Renal cortical epithelial cell (primary cell): ENCODE data around the gene APOL1. TPM values are rescaled to one million over a fixed set of nuclear protein-coding genes. Genes with fewer than 3 reads are reported as not detected.
"Not testable (repeated sequence)": the region's sequence is repeated elsewhere in the genome, so short reads cannot be mapped to it uniquely, and the experiment has no call there.

Experiments
- DNase-seq: peaks from one replicate; pipeline ENCODE4 v3.0.0-alpha.2; 2011; ENCODE audit warnings: low read depth
- total RNA-seq: library from RNA; depleted of rRNA; stranded (reverse); fragments of >200 nt; gene quantifications from 2 replicates; pipeline ENCODE4 v1.2.3, GENCODE V29; 2014

Gene APOL1
- total RNA-seq, 1 donor from 2014 or later: 247 TPM

DNA sequence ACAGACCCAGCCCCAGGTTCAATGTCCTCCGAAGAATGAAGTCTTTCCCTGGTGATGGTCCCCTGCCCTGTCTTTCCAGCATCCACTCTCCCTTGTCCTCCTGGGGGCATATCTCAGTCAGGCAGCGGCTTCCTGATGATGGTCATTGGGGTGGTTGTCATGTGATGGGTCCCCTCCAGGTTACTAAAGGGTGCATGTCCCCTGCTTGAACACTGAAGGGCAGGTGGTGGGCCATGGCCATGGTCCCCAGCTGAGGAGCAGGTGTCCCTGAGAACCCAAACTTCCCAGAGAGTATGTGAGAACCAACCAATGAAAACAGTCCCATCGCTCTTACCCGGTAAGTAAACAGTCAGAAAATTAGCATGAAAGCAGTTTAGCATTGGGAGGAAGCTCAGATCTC is 14.1 kb downstream of the APOL1 start:
- no peak for DNase-seq

DNA sequence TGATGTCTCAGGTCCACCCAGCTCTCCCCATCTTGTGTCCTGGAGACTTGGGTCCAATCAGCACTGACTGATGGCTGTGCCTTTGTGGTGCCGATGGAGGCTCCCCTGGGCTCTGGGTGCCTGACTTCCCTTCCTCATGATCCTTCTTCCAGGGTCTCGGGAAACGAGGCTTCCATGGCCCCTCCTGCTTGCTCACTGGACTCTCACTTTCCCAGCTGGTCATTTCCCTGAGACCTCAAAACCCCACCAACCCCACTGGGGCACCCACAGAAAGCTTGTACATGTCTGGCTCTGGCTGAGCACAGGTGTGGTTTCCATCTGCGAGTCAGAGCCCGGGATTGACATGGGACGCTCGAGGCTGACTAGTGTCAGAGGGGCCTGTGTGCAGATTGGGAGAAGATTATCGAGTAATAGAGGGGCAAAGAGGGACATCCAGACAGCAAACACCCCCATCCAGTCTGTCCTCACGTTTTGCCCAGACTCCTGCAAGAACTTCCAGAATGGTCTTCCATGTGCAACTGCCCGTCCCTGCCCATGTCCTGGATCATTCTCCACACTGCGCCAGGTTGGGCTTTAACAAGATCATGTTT is 15.1 kb downstream of the APOL1 start:
- no peak for DNase-seq

DNA sequence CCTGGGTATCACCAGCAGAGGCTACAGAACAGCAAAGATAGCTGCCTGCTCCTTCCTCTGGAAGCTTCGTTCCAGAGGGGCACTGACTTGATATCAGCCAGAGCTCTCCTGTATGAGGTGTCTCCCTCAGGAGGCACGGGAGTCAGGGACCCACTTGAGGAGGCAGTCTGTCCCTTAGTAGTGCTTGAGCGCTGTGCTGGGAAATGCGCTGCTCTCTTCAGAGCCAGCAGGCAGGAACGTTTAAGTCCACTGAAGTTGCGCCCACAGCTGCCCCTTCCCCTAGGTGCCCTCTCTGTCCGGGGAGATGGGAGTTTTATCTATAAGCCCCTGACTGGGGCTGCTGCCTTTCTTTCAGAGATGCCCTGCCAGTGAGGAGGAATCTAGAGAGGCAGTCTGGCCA is 18.3 kb downstream of the APOL1 start:
- DNase-seq: not testable (repeated sequence)

DNA sequence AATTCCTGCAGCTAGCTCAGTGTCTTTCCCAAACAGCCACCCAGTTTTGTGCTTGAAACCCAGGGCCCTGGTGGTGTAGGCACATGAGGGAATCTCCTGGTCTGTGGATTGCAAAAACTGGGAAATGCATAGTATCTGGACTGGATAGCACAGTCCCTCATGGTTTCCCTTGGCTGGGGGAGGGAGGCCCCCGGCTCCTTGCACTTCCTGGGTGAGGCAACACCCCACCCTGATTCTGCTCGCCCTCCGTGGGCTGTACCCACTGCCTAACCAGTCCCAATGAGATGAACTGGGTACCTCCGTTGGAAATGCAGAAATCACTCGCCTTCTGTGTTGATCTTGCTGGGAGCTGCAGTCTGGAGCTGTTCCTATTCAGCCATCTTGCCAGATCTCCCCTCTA is 19.0 kb downstream of the APOL1 start:
- DNase-seq: not testable (repeated sequence)

DNA sequence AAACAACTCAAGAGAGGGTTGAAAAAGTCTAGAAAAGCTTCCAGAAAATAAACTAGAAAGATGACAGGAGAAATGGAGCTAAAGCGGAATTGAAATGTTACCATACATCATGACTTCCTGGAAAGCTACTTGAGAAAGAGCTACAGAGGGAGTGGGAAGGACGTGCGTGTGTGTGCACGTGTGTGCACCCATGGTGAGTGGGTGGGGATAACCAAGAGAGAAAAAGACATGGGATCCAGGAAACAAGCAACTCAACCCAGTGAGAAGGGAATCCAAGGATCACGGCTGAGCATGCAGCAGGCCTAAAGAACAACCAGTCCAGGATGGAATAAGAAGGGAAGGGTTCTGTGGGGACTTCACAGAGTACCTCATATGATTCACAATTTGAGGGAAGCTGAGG is 21.6 kb downstream of the APOL1 start:
- no peak for DNase-seq

DNA sequence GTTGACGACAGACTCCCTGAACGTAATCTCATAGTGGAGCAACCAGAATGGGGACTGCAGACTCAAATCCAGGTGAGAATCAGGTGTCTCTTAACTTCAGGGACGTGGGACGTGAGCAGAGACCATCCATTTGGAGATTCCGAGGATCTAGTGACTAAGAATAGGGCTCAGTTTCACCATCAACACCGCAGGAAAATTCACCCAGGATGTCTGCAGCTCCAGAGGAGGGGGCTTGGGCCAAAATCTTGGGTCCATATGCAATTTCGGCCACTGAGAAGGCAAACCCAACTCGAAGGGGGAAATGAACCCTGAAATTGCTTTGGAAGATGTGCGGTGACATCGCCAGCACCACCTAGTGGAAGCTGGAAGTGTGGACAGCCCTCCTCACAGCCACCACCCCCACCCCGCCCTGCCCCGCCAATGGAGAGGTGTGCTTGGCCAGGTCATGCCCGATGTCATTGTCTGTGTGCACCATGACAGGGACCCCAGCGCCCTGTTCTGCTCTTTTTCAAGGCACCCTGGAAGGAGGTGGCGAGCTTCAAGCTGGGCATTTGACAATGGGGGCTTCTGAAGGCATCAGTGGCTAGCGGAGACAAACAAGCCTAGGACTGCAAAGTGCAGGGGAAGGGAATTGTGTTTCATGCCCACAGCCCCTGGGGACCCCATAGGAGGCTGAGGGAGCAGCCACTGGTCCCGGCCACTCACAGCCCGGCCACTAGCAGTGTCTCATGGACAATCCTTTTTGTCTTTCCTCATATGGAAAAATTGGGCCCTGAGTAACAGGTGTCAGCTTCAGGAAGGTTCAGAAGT is 24.8 kb downstream of the APOL1 start:
- peak; percentile 57 for DNase-seq

DNA sequence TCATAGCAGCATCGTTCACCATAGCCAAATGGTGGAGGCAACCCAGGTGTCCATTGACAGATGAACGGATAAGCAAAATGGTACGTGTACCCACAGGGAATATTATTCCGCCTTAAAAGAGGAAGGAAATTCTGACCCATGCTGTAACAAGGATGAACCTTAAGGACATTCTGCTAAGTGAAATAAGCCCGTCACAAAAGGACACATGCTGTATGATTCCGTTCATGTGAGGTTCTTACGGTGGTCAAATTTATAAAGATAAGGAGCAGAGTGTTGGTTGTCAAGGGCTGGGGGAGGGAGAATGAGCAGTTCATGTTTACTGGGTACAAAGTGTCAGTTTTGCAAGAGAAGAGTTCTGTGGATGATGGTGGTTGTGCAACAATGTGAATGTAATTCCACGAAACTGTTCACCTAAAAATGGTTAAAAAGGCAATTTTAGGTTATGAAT is 26.3 kb downstream of the APOL1 start:
- DNase-seq: peak; percentile 30

DNA sequence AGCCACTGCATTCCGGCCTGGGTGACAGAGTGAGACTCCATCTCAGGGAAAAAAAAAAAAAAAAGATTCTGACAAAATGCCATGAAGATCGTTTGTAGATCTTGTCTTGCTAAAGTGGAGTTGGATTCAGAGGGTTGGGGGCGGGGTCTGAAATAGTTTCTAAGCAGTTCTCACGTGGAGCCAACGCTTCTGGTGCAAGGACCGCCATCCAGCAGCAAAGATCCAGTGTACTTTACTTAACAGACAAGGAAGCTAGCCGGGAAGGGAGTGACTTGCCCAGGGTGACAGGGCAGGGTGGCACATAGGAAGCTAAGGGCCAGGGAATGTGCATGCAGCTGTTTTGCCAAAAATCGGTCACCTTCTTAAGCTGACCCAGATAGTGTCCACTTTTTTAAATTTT is 27.4 kb downstream of the APOL1 start:
- DNase-seq: no peak

DNA sequence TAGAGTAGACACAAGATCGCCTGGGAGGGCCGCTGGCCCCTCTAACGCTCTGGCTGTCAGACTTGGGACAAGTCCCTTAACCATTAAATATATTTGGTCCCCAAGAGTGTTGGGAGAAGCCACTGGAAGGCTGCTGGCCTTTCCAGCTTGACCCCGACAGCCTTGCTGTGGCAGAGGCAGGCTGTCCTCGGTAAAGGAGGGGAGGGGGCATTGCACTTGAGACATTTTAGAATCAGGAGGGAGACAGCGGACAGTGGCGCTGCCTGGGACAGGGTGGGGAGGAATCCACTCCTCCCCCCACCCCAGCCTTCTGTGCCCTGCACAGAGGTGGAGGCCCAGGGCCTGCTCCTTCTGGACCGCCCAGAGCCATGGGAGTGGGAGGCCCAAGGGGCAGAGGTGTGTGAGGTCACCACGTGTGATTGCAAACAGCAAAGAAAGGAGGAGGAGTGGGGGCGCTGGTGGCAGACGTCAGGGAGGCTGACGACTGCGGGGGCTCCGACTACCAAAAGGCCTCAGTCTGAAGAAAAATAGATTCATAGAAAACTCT is 28.9 kb downstream of the APOL1 start:
- no peak for DNase-seq

DNA sequence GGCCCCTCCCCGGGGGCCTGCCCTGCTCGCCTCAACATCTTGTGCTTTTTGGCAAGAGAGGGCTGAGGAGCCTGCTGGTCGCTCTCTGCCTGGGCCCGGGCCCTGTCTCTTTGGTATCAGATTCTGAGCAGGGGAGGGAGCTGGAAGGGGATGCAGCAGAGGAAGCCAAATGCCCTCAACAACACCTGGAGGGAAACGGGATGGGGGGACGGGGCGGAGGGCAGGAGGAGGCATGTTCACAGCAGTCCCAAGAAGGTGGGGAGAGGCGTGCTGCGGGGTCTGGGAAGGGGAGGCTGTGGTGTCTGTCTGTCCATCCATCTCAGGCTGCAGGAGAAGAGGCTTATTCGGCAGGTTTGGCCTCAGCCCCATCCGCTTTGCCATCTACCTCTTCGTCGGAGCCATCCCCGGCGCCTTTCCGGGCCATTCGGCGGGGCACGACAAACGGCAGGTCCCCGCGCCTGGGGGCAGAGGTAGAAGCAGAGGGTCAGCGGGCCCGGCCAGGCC is 29.4 kb downstream of the APOL1 start:
- DNase-seq: no peak

DNA sequence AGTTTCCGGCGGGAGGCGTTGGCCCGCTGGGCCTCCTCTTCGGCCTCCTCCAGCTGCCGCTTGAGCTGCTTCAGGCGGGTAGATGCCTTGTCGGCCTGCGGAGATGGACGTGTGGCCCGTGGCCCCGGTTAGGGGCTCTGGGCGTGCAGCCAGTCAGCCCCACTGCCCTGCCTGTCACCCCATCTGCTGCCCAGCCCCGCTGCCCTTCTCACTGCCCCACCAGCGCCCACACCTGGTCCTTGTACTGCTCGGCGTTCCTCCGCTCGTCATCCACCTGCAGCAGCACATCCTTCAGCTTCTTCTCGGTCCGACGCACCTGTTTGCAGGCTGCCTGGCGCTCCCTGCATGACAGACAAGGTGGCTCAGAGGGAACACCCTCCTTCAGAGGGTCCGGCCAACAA is 31.2 kb downstream of the APOL1 start:
- DNase-seq: no peak

DNA sequence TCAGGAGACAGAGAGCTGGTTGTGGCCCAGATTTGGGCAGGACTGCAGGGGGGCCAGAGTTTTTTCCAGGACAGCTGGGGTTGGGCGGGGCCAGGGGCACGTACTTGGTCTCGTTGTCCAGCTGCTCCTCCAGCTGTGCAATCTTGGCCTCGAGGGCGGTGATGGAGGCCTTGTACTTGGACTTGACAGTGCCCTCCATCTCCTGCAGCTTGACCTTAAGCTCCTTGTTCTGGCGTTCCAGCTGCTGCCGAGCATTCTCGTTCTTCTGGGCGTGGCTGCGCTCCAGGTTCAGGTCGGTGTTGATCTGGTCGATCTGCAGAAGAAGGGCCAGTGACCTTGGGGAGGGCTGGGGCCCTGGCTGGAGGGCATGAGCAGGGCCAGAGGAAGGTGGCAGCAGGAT is 32.1 kb downstream of the APOL1 start:
- DNase-seq: no peak

DNA sequence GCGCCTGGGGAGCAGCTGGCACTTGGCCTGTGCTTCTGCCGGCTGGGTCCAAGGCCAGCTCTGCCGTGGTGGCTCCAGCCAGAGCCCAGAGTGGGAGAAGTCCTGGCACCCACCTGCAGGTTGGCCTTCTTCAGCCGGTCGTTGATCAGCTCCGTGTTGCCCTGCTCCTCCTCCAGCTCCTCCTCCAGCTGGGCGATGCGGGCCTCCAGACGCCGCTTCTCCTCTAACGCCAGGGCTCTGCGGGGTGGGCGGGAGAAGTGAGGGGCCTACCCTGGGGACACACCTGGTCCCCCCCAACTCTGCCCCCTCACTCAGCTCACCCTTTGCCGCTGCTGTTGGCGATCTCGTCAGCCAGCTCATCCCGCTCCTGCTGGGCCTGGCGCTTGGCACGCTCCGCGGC is 32.6 kb downstream of the APOL1 start:
- DNase-seq: no peak

DNA sequence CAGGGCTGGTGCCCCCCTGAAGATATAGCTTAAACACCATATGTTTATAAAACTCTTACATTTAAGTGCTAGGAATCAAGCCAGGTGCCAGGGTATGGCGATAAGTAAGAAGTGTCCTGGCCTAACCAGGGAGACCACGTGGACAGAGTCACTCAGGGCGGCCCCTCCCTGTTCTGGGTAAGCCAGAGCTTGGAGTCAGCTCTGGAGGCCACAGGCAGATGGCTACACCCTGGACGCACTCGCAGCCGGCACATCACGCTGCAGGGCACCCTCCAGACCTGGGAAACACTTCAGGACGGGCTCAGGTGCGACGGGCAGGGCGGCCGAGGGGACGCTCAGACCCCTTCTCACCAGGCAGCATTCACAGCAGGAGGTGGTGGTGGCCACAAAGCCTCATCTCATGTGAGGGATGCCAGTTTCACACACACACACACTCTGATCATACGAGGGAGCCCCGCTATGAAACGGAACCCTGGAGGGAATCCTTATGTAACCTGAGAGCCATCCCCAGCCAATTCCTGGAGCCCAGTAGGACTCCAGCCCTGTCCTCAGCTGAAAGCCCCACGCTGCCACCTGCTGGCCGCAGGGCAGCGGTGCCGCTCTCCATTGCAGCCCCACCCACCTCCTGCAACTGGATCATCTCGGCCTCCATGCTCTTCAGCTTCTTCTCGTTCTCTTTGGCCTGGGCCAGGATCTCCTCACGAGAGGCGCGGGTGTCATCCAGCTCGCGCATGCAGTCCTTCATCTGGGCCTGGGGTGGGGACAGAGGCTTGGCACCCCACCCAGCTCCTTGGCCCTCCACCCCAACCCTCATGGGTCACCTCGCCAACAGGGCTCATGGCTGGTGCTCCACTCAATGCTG is 33.4 kb downstream of the APOL1 start:
- peak; percentile 38 for DNase-seq

DNA sequence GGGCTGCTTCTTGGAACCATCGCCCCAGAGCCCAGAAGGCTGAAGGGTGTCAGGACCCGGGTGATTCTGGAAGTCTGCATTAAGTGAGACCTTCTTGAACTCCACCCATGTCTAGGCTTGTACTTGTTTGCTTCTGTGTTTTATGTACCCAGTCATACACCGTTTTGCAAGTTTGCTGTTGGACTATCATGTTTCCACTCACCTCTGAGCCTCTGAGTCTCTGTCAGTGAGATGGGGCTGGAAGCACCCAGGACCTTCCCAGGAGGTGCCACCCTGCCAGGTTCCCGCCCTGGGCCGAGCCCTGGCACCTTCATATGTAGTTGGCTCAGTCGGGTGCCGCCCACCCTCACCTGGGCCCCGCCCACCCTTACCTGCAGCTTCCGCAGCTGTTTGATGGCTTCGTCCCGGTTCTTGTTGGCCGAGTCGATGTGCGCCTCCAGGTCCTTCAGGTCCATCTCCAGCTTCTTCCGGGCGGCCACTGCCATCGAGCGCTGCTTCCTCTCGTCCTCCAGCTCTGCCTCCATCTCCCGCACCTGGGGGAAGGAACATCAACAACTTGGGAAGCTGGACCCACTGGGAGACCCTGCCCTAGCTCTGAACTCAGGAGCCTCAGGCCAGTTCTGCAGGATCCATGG is 35.1 kb downstream of the APOL1 start:
- no peak for DNase-seq

DNA sequence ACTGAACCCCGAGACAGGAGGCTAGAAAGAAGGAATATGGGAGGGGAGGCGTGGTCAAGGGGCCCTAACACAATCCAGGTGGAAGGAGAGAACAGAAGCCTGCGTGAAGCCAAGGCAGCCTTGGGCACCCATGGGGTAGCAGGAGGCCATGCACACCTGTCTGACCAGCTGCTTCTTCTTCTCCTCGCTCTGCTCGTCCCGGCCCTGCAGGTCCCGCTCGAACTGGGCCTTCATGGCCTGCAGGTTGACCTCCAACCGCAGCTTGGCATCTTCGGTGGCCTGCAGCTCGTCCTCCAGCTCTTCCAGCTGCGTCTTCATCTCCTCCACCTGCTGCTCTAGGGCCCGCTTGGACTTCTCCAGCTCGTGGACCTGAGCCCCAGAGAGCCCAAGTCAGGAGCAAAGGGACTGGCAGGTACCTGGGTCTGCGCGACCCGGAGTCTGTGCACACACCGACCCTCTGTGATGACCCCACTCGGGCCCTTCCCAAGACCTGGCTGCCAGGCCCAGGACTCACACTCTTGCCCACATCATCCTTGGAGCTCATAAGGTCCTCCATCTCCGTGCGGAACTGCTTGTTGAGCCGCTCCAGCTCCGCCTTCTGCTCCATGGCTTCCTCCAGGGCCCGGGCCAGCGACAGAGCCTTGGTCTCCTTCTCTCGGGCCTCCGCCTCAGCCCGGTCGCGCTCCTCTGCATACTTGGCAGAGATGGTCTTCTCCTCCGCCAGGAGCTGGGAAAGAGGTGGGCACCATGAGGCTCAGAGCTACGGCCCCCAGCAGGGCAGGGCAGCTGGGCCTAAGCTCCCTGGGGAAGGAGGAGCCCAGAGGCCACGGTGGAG is 35.9 kb downstream of the APOL1 start:
- no peak for DNase-seq

DNA sequence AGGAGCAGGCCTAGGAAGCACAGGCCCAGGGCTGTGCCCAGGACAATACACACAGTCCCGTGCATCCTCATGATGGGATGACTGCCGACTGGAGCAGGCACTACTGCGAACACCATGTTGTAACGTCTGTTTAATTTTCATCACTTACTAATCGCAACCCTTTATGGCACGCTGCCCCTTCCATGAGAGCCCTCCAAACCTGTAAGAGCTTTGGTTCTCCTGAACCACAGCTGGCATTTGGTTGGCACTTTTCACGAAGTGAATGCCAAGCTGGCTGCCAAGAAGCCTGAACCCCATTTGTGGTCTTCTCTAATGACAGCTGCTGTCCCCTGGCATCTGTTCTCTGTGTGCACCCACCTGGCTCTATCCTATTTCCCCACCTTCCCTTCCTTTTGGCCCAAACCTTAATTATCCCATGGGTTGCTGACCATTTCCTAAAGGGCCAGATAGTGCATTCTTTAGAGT is 36.5 kb downstream of the APOL1 start:
- DNase-seq: no peak

DNA sequence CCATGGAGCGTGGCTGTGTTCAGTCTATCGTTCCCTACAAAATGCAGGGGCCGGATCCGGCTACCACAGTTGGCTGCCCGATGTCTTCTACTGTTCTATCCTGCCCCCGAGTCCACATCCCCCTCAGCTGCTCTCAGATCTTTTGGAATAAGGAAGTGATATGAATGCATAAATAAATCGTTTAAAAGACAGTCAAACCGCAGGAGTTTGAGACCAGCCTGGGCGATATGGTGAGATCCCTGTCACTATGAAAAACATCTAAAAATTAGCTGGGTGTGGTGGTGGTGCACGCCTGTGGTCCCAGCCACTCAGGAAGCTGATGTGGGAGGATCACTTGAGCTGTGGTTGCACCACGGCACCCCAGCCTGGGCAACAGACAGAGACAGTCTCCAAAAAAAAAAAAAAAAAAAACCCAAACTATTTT is 37.0 kb downstream of the APOL1 start:
- not testable (repeated sequence) for DNase-seq

DNA sequence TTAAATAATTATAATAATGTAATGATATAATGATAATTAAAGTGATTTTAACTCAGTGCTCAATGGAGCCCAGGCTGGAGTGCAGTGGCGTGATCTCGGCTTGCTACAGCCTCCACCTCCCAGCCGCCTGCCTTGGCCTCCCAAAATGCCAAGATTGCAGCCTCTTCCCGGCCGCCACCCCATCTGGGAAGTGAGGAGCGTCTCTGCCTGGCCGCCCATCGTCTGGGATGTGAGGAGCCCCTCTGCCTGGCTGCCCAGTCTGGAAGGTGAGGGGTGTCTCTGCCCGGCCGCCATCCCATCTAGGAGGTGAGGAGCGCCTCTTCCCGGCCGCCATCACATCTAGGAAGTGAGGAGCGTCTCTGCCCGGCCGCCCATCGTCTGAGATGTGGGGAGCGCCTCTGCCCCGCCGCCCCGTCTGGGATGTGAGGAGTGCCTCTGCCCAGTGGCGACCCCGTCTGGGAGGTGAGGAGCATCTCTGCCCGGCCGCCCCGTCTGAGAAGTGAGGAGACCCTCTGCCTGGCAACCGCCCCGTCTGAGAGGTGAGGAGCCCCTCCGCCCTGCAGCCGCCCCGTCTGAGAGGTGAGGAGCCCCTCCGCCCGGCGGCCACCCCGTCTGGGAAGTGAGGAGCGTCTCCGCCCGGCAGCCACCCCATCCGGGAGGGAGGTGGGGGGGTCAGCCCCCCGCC is 37.6 kb downstream of the APOL1 start:
- not testable (repeated sequence) for DNase-seq
